Stimulated activated CD8-positive, alpha-beta memory T cell treated with anti-CD3 and anti-CD28 coated beads, Interleukin-15, amount 100 ng/mL, for 4 hours (primary cell): ENCODE measurements around the gene ARHGEF28.

Experiments
- DNase-seq, 2 donors: peaks; one replicate each; pipeline ENCODE4 v3.0.0-alpha.2; 2020; ENCODE audit warnings: low read depth in 2 of 2

Gene ARHGEF28

DNA sequence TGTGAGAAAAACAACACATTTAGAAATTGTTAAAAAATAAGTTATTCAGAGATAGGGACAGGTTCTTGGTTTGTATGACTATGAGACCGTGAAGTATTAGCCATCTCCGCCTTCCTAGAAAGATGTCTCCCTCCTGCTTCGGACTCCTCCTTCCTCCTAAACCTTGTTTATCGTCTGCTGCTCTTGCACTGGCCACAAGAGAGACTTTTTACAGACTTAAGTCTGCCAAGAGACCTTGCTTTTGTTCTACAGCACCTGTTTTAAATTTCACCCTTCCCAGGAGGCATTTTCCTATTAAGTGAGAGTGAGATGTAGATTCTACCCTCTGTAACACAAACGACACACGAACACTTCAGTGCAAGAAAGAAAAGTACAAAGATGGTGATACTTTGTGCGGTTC lies 274.6 kb downstream of the ARHGEF28 start:
- no peak for DNase-seq

DNA sequence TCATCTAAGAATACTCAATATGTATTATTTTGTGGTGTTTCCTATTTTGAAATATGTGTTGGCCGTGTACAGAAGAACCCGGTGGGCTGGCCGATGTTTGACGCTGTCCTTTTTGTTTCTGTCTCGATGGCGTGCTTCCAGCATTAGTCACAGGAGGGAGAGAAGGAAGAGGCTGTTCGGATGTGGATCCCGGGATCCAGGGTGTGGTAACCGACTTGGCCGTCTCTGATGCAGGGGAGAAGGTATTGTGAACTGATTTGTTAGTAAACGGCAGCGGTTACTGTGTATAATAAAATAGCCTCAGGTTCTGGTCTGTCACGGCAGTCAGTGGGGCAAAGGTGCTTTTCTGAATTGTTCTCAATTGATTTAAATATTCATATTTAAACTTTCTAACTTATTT lies 275.0 kb downstream of the ARHGEF28 start:
- DNase-seq, result no peak

DNA sequence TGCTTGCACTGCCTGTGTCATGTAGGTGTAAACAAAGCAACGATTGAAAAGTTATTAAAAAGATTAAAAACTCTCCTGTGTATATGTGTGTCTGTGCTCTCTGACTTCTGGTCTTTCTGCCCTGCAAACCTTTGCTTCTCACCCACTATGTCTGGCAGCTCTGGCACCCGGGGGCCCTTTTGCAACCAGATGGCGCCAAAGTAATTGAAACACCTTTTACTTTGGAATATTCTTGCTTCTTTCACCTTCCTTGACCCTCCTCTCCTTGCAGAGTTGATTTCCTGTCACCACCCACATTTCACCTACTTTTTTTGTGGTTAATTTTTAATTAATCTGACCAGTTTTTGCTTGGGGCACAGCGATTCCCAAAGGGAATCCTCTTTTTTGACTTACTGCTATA lies 275.5 kb downstream of the ARHGEF28 start:
- DNase-seq, result no peak

DNA sequence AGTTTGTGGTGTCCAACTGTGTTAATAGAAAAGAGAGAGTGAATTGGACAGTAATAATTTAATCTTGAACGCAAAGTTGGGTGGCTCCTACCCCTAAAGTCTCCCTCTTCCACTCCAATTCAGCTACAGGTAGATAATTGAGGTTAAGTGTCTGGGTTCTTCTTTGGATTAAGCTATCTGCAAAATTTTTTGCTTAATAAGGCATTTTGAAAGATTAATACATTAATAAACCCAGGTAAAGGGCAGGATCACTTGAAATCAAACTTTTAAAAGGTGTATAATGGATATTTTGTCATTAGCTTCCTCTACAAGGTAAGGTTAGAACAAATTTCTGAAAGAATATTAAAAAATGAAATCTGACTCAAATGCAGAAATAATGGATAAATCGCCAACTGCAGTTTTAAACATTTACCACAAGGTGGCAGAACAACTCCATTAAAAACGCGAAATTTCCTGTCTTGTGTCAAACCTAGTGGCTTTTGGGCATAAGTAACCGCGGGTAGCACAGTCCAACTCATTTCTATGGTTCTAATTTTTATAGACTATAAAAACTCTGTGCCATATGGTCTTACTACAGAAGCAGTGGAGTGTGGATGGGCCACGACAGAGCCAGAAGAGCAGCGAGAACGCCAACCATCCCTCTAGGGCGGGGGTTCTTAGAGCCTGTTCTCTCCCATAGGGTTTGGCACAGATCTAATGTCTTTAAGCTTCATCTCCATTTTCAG lies 276.5 kb downstream of the ARHGEF28 start:
- no peak for DNase-seq

DNA sequence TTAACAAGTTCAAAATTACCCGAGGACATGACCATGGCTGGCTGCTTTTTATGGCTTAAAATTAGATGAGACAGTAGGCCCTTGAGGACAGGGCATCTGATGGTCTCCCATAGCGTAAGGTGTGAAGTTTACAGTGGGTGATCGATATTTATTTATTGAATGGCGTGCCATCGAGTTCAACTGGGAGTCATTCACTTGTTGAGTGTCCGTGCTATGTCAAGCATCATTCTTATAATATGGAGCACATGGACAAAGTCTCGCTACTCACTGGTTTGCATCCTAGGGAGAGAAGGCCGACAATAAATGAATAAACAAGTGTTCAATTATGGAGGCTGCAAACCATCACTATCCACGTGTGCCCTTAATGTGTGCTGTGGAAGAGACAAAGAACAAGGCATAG lies 277.2 kb downstream of the ARHGEF28 start:
- no peak for DNase-seq

DNA sequence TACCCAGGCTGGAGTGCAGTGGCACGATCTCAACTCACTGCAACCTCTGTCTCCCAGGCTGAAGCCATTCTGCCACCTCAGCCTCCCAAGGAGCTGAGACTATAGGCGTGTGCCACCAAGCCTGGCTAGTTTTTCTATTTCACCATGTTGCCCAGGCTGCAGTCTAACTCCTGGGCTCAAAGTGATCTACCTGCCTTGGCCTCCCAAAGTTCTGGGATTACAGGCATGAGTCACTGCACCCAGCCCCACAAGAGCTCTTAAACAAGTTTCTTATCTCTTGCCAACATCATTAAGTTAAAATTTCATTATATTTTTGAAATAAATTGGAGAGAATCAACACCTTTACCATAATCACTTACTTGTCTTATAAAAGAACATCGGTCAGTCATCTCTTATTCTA lies 280.3 kb downstream of the ARHGEF28 start:
- no peak for DNase-seq

DNA sequence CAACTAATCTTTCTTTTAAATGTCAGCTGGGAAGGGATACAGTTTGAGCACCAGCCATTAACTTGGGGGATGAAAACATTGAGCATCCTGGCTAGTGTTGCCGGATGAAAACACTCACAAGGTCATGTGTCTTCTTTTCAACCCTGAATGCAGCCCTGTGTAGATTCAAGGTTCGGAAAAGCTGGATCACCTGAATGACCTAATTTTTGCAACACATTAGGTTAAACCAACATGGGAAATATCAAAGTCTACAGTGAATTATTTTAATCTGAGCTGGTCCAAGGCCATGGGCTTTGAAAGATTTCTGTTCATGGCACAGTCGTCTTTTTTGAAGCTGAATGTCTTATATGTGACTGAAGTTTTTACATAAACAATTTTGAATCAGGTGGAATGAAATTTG lies 281.2 kb downstream of the ARHGEF28 start:
- DNase-seq, result no peak

DNA sequence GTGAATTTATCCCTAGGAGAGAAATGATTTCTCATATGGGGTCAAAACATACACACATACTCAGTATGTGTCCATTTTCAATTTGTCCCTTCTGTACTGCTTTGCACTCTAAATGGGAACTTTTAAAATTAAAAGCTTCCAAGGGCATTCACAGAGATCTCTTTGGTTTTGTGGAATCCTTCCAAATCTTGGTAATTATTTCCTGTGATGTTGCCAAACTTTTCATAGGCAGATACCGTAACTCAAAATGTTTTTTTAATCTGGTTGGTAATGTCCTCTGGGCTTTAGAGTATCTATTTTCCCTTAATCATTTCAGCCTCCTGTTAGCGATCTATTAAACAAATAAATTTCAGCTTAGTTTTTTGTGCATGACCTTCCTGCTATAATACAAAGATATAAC lies 282.4 kb downstream of the ARHGEF28 start:
- DNase-seq, result no peak

DNA sequence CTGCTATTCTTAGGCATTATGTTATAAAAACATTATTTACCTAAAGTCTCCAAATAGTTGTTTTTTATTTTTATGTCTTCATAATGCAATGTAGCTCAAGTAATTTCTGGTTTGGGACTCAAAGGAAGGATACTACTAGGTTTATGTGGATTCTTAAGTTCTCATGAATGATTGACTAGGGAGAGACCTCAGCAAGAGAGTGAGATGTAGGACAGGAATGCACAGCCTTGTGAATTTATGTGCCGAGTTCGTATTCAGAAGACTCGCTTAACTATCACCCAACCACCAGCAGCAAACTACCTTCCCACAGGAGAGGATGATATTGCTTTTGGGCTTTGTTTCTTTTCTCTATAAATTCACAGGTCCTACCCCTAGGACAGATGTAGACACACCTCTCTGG lies 282.9 kb downstream of the ARHGEF28 start:
- no peak for DNase-seq

DNA sequence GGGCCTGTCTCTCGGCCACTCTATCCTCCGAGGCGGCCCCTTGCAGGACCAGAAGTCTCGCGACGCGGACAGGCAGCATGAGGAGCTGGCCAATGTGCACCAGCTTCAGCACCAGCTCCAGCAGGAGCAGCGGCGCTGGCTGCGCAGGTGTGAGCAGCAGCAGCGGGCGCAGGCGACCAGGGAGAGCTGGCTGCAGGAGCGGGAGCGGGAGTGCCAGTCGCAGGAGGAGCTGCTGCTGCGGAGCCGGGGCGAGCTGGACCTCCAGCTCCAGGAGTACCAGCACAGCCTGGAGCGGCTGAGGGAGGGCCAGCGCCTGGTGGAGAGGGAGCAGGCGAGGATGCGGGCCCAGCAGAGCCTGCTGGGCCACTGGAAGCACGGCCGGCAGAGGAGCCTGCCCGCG lies 283.5 kb downstream of the ARHGEF28 start:
- no peak for DNase-seq

DNA sequence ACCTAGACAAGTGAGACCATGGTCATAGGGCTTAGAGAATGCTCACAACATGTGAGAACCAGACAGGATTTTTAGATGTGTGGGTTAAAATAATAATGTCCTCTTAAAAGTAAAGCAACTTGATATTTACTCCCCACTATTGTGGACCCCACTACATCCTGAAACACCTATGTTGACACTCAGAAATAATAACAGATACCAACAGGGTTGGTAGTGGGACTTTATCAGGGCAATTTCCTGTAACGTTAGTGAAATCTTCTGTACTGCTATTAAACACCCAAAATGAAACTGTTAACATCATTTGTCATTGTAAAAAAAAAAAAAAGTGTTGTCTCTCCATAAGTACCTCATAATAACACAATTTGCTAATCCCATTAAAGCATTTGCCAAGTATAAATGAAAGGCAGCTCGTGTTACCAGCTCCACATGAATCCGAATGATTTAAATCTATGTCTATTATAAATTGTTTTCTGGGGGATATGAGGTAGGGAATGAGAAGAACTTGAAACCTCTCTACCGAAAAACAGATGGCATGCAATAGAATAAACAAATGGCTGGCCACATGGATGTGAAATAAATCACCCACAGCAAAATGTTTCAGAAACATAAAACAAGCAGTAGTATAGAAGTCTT lies 285.9 kb downstream of the ARHGEF28 start:
- DNase-seq, result no peak

DNA sequence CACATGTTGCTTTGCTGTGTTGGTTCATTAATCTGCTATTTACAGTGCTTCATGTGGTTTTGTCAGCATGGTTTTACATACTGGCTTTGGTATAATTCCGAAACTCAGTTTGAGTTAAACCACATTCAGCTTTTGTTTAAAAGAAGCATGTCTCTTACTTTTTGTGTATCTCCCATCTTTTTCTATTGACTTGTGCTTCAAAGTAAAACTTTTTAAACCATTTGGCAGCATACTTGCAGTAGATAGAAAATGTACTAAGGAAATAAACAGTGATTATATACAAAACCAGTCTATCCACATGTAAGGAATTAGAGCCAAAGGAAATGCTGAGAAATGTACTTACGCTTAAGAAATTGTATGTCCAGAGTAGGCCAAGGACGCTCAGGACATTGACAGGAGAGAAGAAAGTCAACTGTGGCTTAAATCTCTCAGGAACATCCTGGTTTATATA lies 286.9 kb downstream of the ARHGEF28 start:
- no peak for DNase-seq

DNA sequence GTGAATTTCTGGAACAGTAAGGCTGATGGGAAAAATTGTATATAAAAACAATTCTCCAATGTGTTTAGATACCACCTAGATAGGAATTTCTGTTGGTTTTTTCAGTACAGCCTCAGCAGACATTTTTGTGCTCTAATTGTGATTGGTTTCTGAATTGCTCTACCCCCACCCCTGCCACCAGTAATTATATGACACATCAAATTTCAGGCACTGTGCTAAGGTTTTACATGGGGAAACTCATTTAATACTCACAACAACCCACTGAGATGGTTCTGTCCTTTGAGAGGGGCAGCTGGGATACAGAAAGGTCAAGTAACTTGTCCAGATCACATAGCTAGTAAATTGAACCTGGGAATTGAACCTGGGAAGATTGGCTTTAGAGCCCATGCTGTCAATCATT lies 288.0 kb downstream of the ARHGEF28 start:
- DNase-seq, result no peak

DNA sequence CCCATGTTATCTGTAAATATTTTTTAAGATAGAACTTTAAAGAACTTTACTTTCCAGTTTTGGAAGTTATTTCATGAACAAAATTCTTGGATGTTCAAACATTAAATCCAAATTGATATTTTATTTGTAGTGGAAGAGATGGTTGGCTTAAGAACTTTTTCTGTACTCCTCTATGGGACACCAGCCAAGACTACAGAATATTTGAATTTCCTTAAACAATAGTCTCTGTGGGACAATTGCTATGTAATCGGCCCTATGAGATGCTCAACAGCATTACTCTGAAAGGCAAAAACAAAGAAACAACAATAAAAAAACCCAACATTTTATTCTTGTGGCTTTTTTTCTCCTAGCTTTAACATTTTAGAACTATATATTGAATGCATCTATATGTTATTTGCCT lies 289.3 kb downstream of the ARHGEF28 start:
- no peak for DNase-seq

DNA sequence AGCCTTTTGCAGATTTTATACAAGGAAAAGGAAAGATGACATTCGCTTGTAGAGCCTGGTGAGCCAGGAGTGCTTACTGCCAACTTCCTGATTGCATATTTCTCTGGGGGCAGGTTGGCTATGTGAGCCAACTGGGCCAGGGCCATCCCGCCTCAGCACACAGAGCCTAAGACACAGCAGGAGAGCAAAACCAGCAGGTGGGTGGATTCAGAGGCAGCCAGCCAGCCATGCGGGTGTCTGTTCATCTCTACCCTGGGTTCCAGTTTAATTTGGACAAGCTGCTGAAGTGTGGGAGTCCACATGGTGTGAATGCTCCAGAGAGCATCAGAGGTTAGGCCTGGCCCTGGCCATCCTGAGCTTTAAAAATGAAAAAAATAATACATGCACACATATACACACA lies 291.4 kb downstream of the ARHGEF28 start:
- DNase-seq, result no peak

DNA sequence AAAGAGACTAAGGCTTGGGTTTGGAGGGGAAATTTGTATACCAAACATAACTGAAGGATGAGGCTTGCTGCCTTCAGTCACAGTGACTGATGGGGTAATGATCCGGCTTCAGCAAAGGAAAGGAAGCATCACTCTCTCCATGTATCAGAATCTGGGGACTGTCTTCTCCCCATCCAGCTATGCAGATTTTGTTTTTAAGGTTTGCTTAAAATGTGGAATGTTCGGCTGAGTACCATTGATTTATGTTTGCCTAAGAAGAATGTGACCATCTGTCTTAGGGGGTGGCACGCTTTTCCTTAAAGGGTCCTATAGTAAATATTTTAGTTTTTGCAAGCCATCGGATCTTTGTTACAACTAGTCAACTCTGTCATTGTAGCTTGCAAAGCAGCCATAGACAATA lies 291.9 kb downstream of the ARHGEF28 start:
- no peak for DNase-seq

DNA sequence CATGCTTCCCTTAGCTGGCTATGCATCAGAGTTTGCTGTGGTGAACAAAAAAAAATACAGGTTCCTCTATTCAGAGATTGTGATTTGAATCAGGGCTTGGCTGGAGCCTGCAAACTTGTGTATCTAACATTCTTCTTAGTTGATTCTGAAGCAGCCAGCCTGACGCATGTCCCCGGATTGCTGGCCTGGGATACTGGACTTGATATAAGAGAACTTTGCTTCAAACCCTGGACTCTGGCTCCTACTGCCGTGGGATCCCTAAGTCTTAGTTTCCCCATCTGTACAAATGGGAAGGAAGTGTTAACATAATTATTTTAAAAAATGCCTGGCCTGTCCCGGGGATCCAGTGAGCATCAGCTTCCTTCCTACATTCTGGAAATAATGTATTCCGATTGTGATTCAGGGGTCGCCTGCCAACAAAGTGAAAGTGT lies 292.8 kb downstream of the ARHGEF28 start:
- no peak for DNase-seq

DNA sequence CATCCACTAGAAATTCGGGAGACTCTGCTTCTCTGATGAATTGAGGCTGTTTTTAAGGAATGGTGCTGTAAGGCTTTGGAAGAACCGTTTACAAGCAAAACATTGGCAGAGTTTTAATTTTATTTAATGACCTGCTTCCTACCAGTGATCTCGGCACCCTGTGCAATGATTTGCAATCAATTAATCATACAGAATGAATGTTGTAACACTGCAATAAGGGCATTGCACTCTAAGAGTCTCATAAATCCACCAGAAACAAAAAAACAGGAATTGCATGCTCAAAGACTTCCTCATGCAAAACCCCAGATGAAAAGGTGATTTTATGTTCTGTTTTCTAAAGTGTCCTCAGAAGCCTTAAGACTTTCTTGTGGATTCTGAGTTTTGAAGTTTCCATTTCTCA lies 295.7 kb downstream of the ARHGEF28 start:
- DNase-seq, result no peak

DNA sequence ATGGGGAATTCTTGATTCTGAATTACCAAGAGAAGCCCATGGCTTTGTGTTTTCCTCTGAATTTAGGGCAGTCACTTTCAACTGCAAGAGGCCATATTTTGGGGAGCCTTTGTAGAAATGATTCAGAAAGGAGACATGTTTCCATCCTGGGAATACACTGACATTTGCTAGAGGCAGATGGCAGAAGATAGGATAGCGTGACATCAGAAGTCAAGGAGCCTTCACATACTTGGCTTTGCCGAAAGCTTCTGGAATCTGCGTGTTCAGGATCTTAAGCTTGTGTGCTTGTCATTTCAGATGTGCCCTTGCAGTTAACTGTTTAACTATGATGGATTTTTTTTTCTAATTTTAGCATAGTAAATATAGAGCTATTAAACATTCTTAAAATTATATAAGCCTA lies 296.2 kb downstream of the ARHGEF28 start:
- no peak for DNase-seq

DNA sequence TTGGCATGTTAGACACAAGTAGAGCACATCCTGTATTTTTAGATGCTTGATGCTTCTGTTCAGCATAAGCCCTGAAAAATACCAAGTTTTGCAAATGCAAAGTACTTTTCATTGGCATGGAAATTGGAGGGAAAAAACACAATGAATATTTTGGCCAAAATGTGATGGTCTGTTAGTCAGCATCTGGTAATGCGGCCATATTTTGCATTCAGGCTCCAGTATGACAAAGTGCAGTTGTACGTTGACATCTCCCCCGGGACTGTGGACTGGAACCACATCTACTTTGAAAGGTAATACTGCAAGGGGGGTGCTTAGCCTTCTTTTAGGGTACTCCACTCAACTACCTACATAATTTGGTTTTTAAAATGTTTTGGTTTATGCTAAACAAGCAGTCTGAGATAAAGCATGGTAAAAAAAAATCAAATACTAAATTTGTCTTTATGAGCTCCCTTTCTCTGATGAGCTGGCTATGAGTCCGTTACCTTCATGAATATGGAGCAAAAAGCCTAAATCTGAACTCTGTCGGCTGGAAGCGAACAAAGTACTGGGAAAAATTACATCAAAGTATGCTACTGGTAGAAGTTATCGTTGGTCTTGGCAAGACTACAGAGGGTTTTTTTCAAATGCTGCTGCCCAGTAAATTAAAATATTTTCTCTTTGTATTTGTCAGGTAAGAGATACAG lies 297.0 kb downstream of the ARHGEF28 start:
- DNase-seq, result no peak

DNA sequence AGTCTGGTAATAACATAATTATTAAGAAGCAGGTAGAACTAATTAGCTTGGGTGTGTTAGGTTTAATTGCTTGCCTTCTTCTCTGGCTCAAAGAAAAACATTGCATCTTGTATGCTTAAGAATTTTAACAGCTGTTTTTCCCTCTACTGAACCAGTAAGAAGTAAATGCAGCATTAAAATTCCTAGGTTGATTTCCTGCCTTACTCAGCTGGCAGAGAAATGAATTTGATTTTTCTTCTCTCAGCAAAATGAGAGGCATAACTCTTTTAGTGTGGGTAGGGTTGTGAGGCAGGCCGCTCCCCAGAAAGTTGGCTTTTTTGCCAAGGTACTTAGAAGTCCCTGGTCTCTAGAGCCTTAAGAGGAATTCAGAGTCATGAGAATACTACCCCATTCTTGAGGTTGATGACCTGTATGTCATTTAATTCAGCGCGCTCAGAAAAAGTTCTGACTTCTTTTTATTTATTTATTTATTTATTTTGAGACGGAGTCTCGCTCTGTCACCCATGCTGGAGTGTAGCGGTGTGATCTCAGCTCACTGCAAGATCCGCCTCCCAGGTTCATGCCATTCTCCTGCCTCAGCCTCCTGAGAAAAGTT lies 302.6 kb downstream of the ARHGEF28 start:
- no peak for DNase-seq

DNA sequence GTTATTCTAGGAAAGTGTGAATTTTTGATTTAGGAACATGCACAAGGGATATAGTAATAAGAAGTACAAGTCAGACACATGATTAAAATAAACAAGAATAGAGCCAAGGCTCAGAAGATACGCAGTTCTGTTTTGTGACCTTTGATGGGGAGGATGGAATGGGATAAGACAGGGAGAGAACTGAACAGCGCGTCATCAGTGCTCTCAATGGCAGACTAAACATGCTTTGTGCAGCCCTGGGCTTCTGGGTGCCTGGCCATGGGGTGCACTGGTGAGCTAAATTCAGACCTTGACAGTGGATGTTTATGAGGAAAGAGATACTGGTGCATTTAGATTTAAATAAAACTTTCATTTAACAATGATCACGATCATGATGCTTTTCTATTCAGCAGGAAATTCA lies 309.7 kb downstream of the ARHGEF28 start:
- no peak for DNase-seq
